GM12878 (cell line): Measurements from ENCODE around the gene AAR2. TPM values are rescaled to one million over a fixed set of nuclear protein-coding genes. Genes with fewer than 3 reads are reported as not detected.

Source experiments
- ATAC-seq: fragments of 200-7000 bp; cut with Tn5 transposase; 3 replicates; pipeline ENCODE4 v1.9.1; 2020; ENCODE audit warnings: mild to moderate bottlenecking, moderate library complexity
- BruUV-seq: library from RNA; stranded (reverse); fragments of 400-500 nt; replicated peaks from 2 replicates; lab custom pipeline; 2021; lab: Mats Ljungman, UMichigan
- CTCF ChIA-PET: fragments of 300-600 bp; sonication (Branson Sonifier 250); formaldehyde crosslinking; extraction: SDS; loops from one replicate; lab custom pipeline; 2021; ENCODE audit warnings: inconsistent platforms; lab: Yijun Ruan, JAX
- POLR2A ChIA-PET: fragments of 350-600 bp; formaldehyde crosslinking; extraction: SDS; loops from one replicate; lab custom pipeline; 2021; ENCODE audit warnings: inconsistent platforms; lab: Charles Lee
- RAD21 ChIA-PET: fragments of 300-600 bp; sonication (Branson Sonifier 250); formaldehyde crosslinking; loops from one replicate; lab custom pipeline; 2023; ENCODE audit warnings: antibody characterized with exemption; ENCODE audit not compliant: unreplicated experiment; lab: Charles Lee
- SMC1A ChIA-PET: fragments of 300-600 bp; sonication (Branson Sonifier 250); formaldehyde crosslinking; loops from one replicate; lab custom pipeline; 2023; ENCODE audit not compliant: unreplicated experiment, uncharacterized antibody; lab: Charles Lee
- DNase-seq: peaks from one replicate; pipeline ENCODE4 v3.0.0-alpha.2; 2011; ENCODE audit warnings: low read depth, low spot score
- FAIRE-seq: peaks from 3 replicates; lab custom pipeline; 2011; peaks lifted over from hg19 to GRCh38; lab: Jason Lieb, UNC
- H2AFZ ChIP-seq: 2 replicates; pipeline ENCODE4 v1.6.0; 2011; ENCODE audit warnings: low read depth, low read length, control low read depth; ENCODE audit not compliant: control insufficient read depth
- H3K27ac ChIP-seq: 2 replicates; pipeline ENCODE4 v1.5.1; 2011; ENCODE audit warnings: control low read depth; ENCODE audit not compliant: control insufficient read depth, insufficient read depth
- H3K27me3 ChIP-seq, 2 experiments: replicated peaks in 1 of 2; 2 replicates each; pipeline versions ENCODE4 v1.6.0 to v1.6.1; 2011; ENCODE audit warnings: low read length in 1 of 2; ENCODE audit not compliant: control insufficient read depth in 2 of 2, insufficient read depth in 2 of 2
- H3K36me3 ChIP-seq, 2 experiments: 2 replicates each; pipeline ENCODE4 v1.5.1; 2011; ENCODE audit warnings: low read length in 1 of 2; ENCODE audit not compliant: control insufficient read depth in 2 of 2, insufficient read depth in 2 of 2
- H3K4me1 ChIP-seq: 2 replicates; pipeline ENCODE4 v1.6.1; 2011; ENCODE audit warnings: mild to moderate bottlenecking, low read length, moderate library complexity, mixed read lengths; ENCODE audit not compliant: control insufficient read depth, insufficient read depth
- H3K4me2 ChIP-seq: 2 replicates; pipeline ENCODE4 v1.6.0; 2011; ENCODE audit warnings: control low read depth; ENCODE audit not compliant: control insufficient read depth, insufficient read depth
- H3K4me3 ChIP-seq: fragments of 200-600 bp; sonication (generic); 2 replicates; pipeline ENCODE4 v1.5.1; 2016
- H3K79me2 ChIP-seq: 2 replicates; pipeline ENCODE4 v1.6.0; 2011; ENCODE audit warnings: low read length; ENCODE audit not compliant: control insufficient read depth, insufficient read depth
- H3K9ac ChIP-seq: 2 replicates; pipeline ENCODE4 v1.8.0; 2011; ENCODE audit warnings: low read length, control low read depth, mixed read lengths; ENCODE audit not compliant: control insufficient read depth, insufficient read depth
- H3K9me3 ChIP-seq: replicated peaks from 3 replicates; pipeline ENCODE4 v1.5.1; 2011; ENCODE audit warnings: mild to moderate bottlenecking, low read length; ENCODE audit not compliant: control insufficient read depth, insufficient read depth
- H4K20me1 ChIP-seq: 2 replicates; pipeline ENCODE4 v1.6.0; 2011; ENCODE audit not compliant: control insufficient read depth, insufficient read depth
- CBX3 ChIP-seq: fragments of 200-600 bp; sonication (generic); IDR thresholded peaks from 2 replicates; pipeline ENCODE4 v1.6.1; 2016; ENCODE audit warnings: low read depth, borderline replicate concordance
- CEBPB ChIP-seq, 2 experiments: fragments of 150-350 bp in 1 of 2; IDR thresholded peaks; 2 replicates each; pipeline ENCODE4 v1.6.1; 2012 to 2014; ENCODE audit warnings: low read depth in 2 of 2, low read length in 2 of 2, borderline replicate concordance in 1 of 2, inconsistent platforms in 1 of 2
- CEBPZ ChIP-seq: fragments of 150-350 bp; IDR thresholded peaks from 2 replicates; pipeline ENCODE4 v1.6.1; 2016; ENCODE audit warnings: low read depth, low read length
- EZH2 ChIP-seq: IDR thresholded peaks from 2 replicates; pipeline ENCODE4 v1.6.1; 2012; ENCODE audit warnings: low read depth, mild to moderate bottlenecking, control low read depth, inconsistent platforms, low read length, borderline replicate concordance; ENCODE audit not compliant: control insufficient read depth
- GATAD2B ChIP-seq: fragments of 450-650 bp; conservative IDR thresholded peaks from 2 replicates; pipeline ENCODE4 v1.6.1; 2017; ENCODE audit warnings: low read depth, mild to moderate bottlenecking, moderate library complexity
- IRF3 ChIP-seq: fragments of 450-650 bp; IDR thresholded peaks from 2 replicates; pipeline ENCODE4 v1.6.1; 2014; ENCODE audit warnings: mild to moderate bottlenecking
- IRF5 ChIP-seq: fragments of 450-650 bp; IDR thresholded peaks from 2 replicates; pipeline ENCODE4 v1.6.1; 2017; ENCODE audit warnings: borderline replicate concordance
- KLF5 ChIP-seq: fragments of 450-650 bp; IDR thresholded peaks from 2 replicates; pipeline ENCODE4 v1.6.1; 2014; ENCODE audit warnings: mild to moderate bottlenecking; ENCODE audit not compliant: partially characterized antibody
- MEF2B ChIP-seq: fragments of 450-650 bp; IDR thresholded peaks from 2 replicates; pipeline ENCODE4 v1.6.1; 2018; ENCODE audit warnings: mild to moderate bottlenecking, moderate library complexity; ENCODE audit not compliant: partially characterized antibody, poor library complexity, severe bottlenecking
- NBN ChIP-seq: fragments of 450-650 bp; IDR thresholded peaks from 2 replicates; pipeline ENCODE4 v1.6.1; 2016
- NRF1 ChIP-seq: conservative IDR thresholded peaks from 2 replicates; pipeline ENCODE4 v1.6.1; 2011; ENCODE audit warnings: mild to moderate bottlenecking, low read depth, low read length, improper control_type of control experiment
- PAX5 ChIP-seq: IDR thresholded peaks from 2 replicates; pipeline ENCODE4 v1.6.1; 2011; ENCODE audit warnings: low read depth, low read length, borderline replicate concordance
- PAX8 ChIP-seq: fragments of 450-650 bp; IDR thresholded peaks from 2 replicates; pipeline ENCODE4 v1.6.1; 2017; ENCODE audit warnings: mild to moderate bottlenecking, moderate library complexity
- SMAD1 ChIP-seq: fragments of 450-650 bp; IDR thresholded peaks from 2 replicates; pipeline ENCODE4 v1.6.1; 2018; ENCODE audit warnings: mild to moderate bottlenecking, low read depth; ENCODE audit not compliant: partially characterized antibody
- SMC3 ChIP-seq: IDR thresholded peaks from 2 replicates; pipeline ENCODE4 v1.6.1; 2011; ENCODE audit warnings: low read length, improper control_type of control experiment, borderline replicate concordance
- SUPT20H ChIP-seq: IDR thresholded peaks from 2 replicates; pipeline ENCODE4 v1.6.1; 2011; ENCODE audit warnings: low read depth, mild to moderate bottlenecking, low read length, moderate library complexity, borderline replicate concordance; ENCODE audit not compliant: control insufficient read depth
- TCF7 ChIP-seq: IDR thresholded peaks from 2 replicates; pipeline ENCODE4 v1.6.1; 2014; ENCODE audit warnings: antibody characterized with exemption, borderline replicate concordance
- YY1 ChIP-seq: IDR thresholded peaks from 2 replicates; pipeline ENCODE4 v1.6.1; 2011; ENCODE audit warnings: low read depth, mild to moderate bottlenecking, low read length
- ZNF24 ChIP-seq: fragments of 450-650 bp; IDR thresholded peaks from 2 replicates; pipeline ENCODE4 v1.6.1; 2017; ENCODE audit warnings: antibody characterized with exemption, mild to moderate bottlenecking
- WGBS: methylation state at CpG from one replicate; pipeline ENCODE4 v1.1.6; 2016; ENCODE audit warnings: low lambda C conversion rate; ENCODE audit not compliant: insufficient replicate concordance, insufficient coverage; ENCODE audit errors: missing lambda C conversion rate; 5-methylcytosine and 5-hydroxymethylcytosine counted together
- in situ Hi-C: fragments of 300-500 bp; cut with MboI; formaldehyde crosslinking; loops from 9 replicates; pipeline ENCODE4 v1.14.3; 2018; ENCODE audit warnings: mixed read lengths
- intact Hi-C: fragments of 100-400 bp; cut with micrococcal nuclease; formaldehyde crosslinking; loops from one replicate; pipeline ENCODE4 v1.14.2; 2022; ENCODE audit not compliant: unreplicated experiment
- polyA plus RNA-seq, 11 experiments: library from polyadenylated mRNA; depleted of rRNA in 4 of 11; unstranded in 6 of 11; stranded (reverse) in 5 of 11; fragments of >200 nt; fragmentation: Nextera tagmentation in 4 of 11; fragmentation: Illumina TruSeq in 1 of 11; extraction: Ambion mirVana in 4 of 11; extraction: Trizol in 1 of 11; gene quantifications; 1 replicate in 1 of 11; 2 replicates in 10 of 11; pipeline versions ENCODE4 v1.2.1 to v1.2.3, GENCODE V29; 2011 to 2016; ENCODE audit warnings: inconsistent platforms in 2 of 11, missing spikeins in 2 of 11, low read depth in 1 of 11
- total RNA-seq, 4 experiments: library from RNA; depleted of rRNA in 3 of 4; stranded (reverse); fragments of >200 nt in 3 of 4; fragmentation: Illumina TruSeq in 1 of 4; extraction: Trizol in 1 of 4; gene quantifications; 2 replicates each; pipeline versions ENCODE4 v1.2.1 to v1.2.3, GENCODE V29; 2013 to 2021

Gene AAR2
- total and polyA plus RNA-seq, 10 of the 15 experiments (the other 5 are each of a cell fraction or from before 2014, with no cell fraction given): 6.5 to 41.7 (median 30.3) TPM

GRCh38 chr20:36246401-36246800 lies 10.1 kb downstream of the AAR2 start:
- SMC1A ChIA-PET: interaction anchor here (1.5 kb wide), 1 partner anchor 10 kb away, joined by 5 read pairs; the partner anchor contains the start of gene AAR2
- no peak overlapping the region for H3K4me3 ChIP-seq
- WGBS: 98% methylated on average over 4 of the region's 4 CpGs
- ATAC-seq: no peak
- no peak for FAIRE-seq
- peaks cover 15 to 30% of the 10 kb centered on the region in 2 experiments for H3K36me3 ChIP-seq
- intact Hi-C loops: no loop called here
- no peak for DNase-seq
- no peak overlapping the region for H3K9ac ChIP-seq
- H3K27me3 ChIP-seq: no peaks in the 10 kb centered on the region
- in situ Hi-C loops: no loop called here
- peaks cover 3% of the 10 kb centered on the region; the same call in 1 of the 2 replicates for H4K20me1 ChIP-seq
- TF ChIP-seq ZNF24 (no peak), SMC3 (no peak), KLF5 (no peak), YY1 (no peak), PAX5 (no peak), EZH2 (no peak), CEBPZ (no peak), SUPT20H (no peak), GATAD2B (no peak), CEBPB (IDR thresholded peaks at IDR 0.05; ENCODE audit: borderline replicate concordance in 1 of 2, low read depth in 2 of 2, low read length in 2 of 2) (no peak), IRF5 (no peak), NRF1 (no peak), TCF7 (no peak), CBX3 (no peak), PAX8 (no peak), NBN (no peak), MEF2B (no peak), SMAD1 (no peak), IRF3 (no peak)
- no peak overlapping the region for H2AFZ ChIP-seq
- no peaks in the 10 kb centered on the region for H3K4me1 ChIP-seq
- no peaks in the 10 kb centered on the region; the same call in 1 of the 2 replicates for H3K79me2 ChIP-seq
- no TSS peak for BruUV-seq
- POLR2A ChIA-PET: interaction anchor here (0.5 kb wide), 1 partner anchor 115 kb away, joined by 4 read pairs; no protein-coding TSS in a partner anchor
- no peaks in the 10 kb centered on the region for H3K9me3 ChIP-seq
- no peak overlapping the region for H3K4me2 ChIP-seq
- H3K27ac ChIP-seq: no peak overlapping the region
- CTCF ChIA-PET: interaction anchor here (0.6 to 0.9 kb wide), 2 partner anchors 10 to 90 kb away, joined by 3 to 4 read pairs; no protein-coding TSS in a partner anchor
- RAD21 ChIA-PET: no interaction called here
